ENCODE data around the gene SBSN. TPM values are rescaled to one million over a fixed set of nuclear protein-coding genes. Genes with fewer than 3 reads are reported as not detected.

The SBSN gene, protein sequence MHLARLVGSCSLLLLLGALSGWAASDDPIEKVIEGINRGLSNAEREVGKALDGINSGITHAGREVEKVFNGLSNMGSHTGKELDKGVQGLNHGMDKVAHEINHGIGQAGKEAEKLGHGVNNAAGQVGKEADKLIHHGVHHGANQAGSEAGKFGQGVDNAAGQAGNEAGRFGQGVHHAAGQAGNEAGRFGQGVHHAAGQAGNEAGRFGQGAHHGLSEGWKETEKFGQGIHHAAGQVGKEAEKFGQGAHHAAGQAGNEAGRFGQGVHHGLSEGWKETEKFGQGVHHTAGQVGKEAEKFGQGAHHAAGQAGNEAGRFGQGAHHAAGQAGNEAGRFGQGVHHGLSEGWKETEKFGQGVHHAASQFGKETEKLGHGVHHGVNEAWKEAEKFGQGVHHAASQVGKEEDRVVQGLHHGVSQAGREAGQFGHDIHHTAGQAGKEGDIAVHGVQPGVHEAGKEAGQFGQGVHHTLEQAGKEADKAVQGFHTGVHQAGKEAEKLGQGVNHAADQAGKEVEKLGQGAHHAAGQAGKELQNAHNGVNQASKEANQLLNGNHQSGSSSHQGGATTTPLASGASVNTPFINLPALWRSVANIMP
- total RNA-seq = 0.30 to 0.56 TPM (median 0.36 TPM) in 3 replicates
- long read RNA-seq = 0 reads

DNA sequence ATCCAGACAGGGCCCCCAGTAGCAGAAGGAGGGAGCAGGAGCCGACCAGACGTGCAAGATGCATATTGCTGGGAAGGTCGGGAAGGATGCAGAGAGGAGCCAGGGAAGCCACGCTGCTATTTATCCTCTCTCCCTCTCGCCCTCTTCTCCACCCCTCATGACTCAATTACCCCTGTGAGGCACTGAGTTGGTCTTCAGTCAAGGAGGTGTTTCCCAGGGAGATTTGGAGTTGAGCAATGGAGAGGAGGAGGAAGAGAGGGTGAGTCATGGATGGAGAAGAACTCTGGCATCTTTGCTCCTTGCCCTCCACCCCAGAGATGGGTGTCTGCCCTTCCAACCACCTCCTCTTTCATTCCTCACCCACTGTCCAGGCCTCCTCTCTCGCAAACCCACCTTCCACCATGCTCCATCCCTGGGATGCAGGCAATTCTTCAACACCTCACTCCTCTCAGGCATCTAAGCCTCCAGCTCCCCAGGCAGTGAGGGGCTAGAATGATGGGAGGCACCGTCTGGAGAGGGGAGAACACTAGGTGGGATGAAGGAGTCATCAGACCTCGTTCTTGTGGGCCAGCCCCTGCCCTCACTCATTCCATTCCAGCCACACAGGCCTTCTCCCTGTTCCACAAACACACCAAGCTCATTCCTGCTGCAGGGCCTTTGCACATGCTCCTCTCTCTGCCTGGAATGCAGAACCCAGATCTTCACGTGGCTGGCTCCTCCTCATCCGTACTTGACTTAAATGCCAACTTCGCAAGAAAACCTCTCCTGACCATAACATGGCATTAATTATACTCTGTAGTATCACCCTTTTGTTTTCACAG lies at the start of gene SBSN:
SBSN (minus strand) TSS at position 94 of the 821 bp plus-strand sequence; CDS start at position 64, 30 bp downstream.
- Mint-ChIP-seq H3K4me1 (ENCODE audit: low read depth) (no peaks in the 10 kb centered on the region), H3K36me3 (ENCODE audit: low read depth) (no peaks in the 10 kb centered on the region), H3K9me3 (ENCODE audit: low read depth) (no peaks in the 10 kb centered on the region), H3K27me3 (ENCODE audit: low read depth) (peaks cover 13% of the 10 kb centered on the region), H3K27ac (ENCODE audit: unreplicated experiment) (no peak within 1 kb of the TSS), H3K4me3 (ENCODE audit: unreplicated experiment) (no peak within 1 kb of the TSS)
- TF ChIP-seq, protein P1, sequence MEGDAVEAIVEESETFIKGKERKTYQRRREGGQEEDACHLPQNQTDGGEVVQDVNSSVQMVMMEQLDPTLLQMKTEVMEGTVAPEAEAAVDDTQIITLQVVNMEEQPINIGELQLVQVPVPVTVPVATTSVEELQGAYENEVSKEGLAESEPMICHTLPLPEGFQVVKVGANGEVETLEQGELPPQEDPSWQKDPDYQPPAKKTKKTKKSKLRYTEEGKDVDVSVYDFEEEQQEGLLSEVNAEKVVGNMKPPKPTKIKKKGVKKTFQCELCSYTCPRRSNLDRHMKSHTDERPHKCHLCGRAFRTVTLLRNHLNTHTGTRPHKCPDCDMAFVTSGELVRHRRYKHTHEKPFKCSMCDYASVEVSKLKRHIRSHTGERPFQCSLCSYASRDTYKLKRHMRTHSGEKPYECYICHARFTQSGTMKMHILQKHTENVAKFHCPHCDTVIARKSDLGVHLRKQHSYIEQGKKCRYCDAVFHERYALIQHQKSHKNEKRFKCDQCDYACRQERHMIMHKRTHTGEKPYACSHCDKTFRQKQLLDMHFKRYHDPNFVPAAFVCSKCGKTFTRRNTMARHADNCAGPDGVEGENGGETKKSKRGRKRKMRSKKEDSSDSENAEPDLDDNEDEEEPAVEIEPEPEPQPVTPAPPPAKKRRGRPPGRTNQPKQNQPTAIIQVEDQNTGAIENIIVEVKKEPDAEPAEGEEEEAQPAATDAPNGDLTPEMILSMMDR (IDR thresholded peaks at IDR 0.05) = no peak
- no peak for DNase-seq (ENCODE audit: low spot score)

DNA sequence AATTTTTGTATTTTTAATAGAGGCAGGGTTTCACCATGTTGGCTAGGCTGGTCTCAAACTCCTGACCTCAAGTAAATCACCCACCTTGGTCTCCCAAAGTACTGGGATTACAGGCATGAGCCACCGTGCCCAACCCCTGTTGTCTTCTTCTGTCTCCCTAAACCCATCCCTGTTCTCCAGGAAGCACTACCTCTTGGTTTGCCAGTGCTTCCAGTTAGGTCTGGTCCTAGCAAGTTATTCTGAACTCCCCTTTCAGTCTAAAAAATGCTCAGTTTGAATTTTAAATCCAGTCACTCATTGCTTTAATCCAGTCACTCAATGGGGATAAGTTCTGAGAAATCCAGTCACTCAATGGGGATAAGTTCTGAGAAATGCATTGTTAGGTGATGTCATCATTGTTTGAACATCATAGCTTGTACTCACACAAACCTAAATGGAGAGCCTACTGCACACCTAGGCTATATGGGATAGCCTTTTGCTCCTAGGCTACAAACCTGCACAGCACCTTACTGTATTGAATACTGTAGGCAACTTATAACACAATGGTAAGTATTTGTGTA lies 43.4 kb upstream of the SBSN start:
- Mint-ChIP-seq H3K4me3 (ENCODE audit: unreplicated experiment) (no peak overlapping the region), H3K4me1 (ENCODE audit: low read depth) (no peaks in the 10 kb centered on the region), H3K27ac (ENCODE audit: unreplicated experiment) (no peak overlapping the region), H3K27me3 (ENCODE audit: low read depth) (peaks cover 36% of the 10 kb centered on the region), H3K9me3 (ENCODE audit: low read depth) (peaks cover 20% of the 10 kb centered on the region), H3K36me3 (ENCODE audit: low read depth) (peaks cover under 1% of the 10 kb centered on the region)
- TF ChIP-seq, protein P1 (IDR thresholded peaks at IDR 0.05) = no peak
- no peak for DNase-seq (ENCODE audit: low spot score)

DNA sequence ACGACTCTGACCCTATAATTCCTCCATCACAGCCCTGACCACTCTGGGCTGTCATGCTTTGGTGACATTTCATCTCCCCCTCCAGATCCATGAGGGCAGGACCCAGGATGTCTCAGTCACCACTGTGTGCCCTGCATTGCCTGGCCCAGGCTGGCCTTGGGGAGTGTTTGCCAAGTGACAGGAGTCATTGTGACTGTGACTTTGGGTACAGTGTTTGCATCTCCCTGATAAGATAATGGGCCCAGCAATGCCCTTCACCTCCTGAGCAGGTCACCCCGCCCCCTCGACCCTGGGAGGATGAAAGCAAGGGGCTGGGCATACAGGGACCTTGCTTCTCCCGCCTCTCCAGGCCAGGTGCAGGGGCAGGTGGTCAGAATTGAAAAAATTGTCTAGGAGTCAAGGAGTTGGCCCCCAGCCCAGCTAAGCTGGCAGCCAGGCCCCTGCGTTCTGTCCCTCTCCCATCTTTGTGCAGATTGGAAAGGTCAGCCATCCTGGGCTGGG lies 41.2 kb upstream of the SBSN start:
- H3K4me1 Mint-ChIP-seq (ENCODE audit: low read depth) = no peaks in the 10 kb centered on the region
- H3K27me3 Mint-ChIP-seq (ENCODE audit: low read depth) = peaks cover 34% of the 10 kb centered on the region
- H3K27ac Mint-ChIP-seq (ENCODE audit: unreplicated experiment) = no peak overlapping the region
- TF ChIP-seq, protein P1 (IDR thresholded peaks at IDR 0.05) = no peak
- no peaks in the 10 kb centered on the region for H3K36me3 Mint-ChIP-seq (ENCODE audit: low read depth)
- DNase-seq (ENCODE audit: low spot score) = no peak
- H3K9me3 Mint-ChIP-seq (ENCODE audit: low read depth) = peaks cover 1% of the 10 kb centered on the region
- no peak overlapping the region for H3K4me3 Mint-ChIP-seq (ENCODE audit: unreplicated experiment)

DNA sequence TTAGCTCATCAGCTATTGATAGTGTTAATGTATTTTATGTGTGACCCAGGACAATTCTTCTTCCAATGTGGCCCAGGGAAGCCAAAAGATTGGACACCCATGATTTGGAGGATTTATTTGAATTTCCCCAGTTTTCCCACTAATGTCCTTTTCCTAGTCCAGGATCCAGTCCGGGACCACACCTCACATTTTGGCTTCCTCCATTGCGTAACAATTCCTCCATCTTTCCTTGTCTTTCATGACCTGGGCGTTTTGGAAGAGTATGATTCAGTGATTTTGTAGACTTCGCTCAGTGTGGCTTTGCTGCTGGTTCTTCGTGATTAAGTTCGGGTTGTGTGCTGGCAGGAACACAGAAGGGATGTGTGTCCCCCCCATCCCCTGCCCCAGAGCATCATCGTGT lies 38.6 kb upstream of the SBSN start:
- H3K27ac Mint-ChIP-seq (ENCODE audit: unreplicated experiment) = no peak overlapping the region
- no peaks in the 10 kb centered on the region for H3K9me3 Mint-ChIP-seq (ENCODE audit: low read depth)
- no peaks in the 10 kb centered on the region for H3K36me3 Mint-ChIP-seq (ENCODE audit: low read depth)
- TF ChIP-seq, protein P1 (IDR thresholded peaks at IDR 0.05) = no peak
- no peak overlapping the region for H3K4me3 Mint-ChIP-seq (ENCODE audit: unreplicated experiment)
- no peaks in the 10 kb centered on the region for H3K4me1 Mint-ChIP-seq (ENCODE audit: low read depth)
- peaks cover 25% of the 10 kb centered on the region for H3K27me3 Mint-ChIP-seq (ENCODE audit: low read depth)
- no peak for DNase-seq (ENCODE audit: low spot score)
